ENCODE measurements around the gene MB.

MB gene

DNA sequence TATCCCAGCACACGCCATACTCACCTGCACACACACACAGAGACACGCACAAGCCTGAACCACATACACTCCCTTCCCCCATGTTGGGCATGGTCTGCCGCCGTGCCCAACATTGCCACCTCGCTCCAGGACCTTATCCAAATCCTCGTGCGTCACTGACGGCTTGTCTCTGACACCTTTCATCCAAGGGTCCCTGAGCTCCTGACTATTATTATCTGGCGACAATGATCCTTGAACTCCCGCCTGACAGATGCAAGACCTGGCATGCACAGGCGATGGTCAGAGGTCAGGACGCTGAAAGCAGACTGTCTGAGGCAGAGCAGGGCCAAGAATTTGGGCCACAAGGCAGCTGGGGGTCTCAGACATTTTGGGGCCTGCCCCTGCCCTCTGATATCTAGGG, 4.2 kb downstream of the MB start:
- no peak for DNase-seq

- DNase-seq: peak; percentile 87
Measured at GRCh38 chr22:35611891-35612576, 5.1 kb downstream of the MB start.

- no peak for DNase-seq
Measured at GRCh38 chr22:35611200-35611890, 5.8 kb downstream of the MB start.

DNA sequence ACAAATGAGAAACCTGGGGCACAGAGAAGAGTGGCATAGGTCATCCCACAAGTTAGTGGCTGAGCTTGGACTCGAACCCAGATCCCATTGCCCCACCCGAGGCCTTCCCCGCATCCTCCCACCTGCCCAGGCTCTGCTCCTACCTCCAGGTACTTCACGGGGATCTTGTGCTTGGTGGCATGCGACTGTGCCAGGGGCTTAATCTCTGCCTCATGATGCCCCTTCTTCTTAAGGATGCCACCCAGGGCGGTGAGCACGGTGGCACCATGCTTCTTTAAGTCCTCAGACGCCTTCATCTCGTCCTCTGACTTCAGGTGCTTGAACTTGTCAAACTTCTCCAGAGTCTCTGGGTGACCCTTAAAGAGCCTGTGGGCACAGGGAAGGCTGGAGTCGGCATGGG, 6.4 kb downstream of the MB start:
- no peak for DNase-seq

- DNase-seq: no peak
Measured at GRCh38 chr22:35609761-35610160, 7.4 kb downstream of the MB start.

- DNase-seq: no peak
Measured at GRCh38 chr22:35609261-35609660, 7.9 kb downstream of the MB start.

DNA sequence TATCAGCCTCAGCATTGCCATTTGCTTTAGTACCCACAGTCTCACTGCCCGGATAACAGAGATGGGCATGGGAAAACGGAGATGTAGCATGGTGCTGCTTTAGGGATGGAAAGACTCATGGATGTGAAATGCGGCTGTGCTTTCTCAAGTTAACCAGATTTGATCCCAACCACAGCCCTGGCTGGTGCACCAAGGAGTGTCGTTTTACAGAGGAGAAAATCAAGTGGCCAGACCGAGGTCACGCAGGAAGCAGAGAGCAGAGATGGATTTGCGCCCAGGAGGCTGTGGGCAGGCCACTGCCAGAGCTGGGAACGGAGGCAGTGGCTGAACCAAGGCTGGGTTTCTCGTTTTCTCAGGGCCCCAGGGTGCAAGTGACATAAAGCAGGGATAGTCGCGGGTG, 9.0 kb downstream of the MB start:
- DNase-seq: no peak

DNA sequence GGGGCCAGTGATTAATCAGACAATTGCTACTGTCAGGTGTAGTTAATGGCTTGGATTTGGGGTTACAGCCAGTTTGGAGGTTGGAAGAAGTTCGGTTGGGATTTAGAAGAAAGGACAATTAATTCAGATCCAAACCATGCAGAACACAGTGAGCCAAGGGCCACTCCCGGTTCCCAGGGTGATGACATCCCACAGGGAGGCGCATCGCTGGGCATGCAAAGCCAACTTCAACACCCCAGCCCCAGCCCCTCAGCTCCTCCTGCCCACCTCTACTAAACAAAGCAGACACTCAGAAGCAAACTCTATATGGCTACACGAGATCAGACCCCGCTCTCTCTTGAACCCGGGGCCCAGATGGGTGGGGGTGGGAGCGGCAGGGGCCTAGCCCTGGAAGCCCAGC, 10.2 kb downstream of the MB start:
- no peak for DNase-seq

DNA sequence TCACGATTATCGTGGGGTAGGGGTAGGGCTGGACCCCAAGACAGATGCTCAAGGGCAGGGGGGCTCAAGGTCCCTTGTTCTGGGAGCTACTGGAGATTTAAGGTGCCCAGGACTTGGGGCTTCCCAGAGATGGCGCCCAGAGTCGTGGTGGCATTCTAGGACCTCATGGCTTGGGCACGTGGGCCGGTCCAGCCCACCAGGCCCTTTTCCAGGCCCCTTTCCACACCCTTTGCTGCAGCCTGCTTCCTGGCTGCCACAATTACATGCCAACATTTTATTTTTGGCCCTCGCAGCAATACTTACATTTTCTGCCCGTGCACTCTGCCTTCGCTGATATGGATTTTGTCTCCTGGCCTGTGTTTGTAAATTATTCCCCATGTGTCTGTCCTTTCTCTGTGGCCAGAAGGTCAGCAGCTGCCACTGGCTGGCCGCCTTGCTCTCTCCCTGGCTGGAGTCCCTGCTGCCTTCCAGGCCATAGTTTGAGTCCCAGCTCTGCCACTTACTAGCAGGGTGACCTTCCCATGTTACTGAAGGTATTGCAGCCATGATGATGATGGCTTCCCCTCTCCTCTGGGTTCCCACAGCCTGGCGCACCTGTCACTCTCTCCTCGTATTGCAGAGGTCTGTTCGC, 11.2 kb downstream of the MB start:
- no peak for DNase-seq

DNA sequence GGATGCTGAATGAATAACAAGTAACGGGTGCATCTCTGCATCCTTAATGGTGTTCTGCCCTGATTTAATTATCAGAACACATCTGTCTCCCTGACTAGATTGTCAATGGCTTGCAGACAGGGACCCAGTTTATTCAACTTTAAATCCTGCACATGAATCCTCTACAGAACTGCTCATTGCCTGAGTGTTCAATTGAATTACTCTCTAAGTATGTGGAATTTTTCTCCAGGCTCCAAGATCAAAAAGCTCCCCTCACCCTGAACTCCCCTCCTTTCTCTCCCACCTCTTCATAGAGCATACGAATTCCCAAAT, 11.8 kb downstream of the MB start:
- DNase-seq: no peak

DNA sequence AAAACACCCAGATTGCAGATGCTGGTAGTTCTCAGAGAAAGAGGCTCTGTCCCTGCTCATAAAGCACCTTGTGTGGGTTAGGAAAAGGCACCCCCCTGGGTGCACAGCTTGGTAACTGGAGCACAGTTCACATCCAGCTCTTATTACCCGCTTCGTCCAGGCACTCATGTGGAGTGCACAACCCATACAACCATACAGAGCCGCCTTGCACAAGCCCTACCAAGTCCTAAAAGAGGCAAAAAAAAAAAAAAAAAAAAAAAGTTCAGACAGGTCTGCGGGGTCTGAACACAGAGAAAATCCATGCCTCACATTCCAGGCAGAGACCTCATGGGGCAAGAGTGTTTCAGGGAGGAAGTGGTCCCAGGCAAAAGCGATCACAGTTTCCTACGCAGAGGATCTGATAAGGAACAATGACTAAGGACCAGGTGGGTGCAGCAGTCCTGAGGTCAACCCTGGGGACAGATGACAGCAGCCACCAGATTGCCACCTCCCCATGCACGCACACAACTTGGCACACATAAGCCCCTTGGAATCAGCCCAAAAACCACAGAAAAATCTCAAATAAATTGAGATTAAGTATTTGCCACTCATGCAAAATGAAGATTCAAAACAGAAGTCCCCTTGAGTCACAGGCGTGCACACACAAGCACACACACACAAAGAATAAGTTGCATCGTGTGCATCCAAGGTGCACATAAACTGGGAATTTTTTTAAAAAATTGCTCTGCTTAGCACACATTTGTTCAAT, 12.3 kb downstream of the MB start:
- peak; percentile 68 for DNase-seq

- DNase-seq: peak; percentile 96
Measured at GRCh38 chr22:35601743-35602615, 15.2 kb downstream of the MB start.

DNA sequence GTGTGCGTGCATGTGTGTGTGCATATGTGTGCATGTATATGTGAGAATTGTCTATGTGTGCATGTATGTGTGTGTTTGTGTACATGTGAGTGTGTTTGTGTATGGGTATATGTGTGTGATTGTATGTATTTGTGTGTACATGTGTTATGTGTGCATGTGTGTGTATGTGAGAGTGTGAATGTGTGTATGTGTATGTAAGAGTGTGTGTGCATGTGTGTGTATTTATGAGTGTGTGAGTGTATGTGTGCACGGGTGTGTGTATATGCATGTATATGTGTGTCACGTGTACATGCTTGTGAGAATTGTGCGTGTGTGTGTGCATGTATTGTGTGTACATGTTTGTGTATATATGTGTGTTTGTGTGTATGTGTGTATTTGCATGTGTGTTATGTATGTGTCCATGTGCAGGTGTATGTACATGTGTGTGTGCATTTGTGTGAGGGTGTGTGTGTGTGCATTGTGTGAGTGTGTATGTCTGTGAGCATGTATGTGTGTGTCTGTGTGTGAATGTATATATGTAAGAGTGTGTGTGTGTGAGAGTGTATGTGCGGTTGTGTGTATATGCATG, 16.0 kb downstream of the MB start:
- no peak for DNase-seq

DNA sequence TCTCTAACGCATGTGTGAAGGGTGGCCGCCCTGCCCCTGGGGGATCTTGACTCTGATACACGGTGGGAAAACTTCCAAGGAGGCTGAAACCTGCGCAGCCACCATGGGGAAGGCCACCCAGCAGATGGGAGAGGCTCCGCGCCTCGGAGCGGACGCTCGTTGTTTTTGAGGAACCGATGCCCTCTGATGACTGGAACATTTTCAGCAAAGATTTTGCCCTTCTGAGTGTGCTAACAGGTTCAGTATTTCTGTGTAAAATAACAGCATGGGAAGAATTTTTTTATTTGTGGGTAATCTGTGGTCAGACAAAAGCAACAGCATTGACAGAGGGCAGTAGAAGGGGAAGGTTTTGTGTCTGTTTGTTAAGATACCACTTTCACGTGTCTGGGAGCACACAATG, 16.7 kb downstream of the MB start:
- DNase-seq: peak; percentile 78

DNA sequence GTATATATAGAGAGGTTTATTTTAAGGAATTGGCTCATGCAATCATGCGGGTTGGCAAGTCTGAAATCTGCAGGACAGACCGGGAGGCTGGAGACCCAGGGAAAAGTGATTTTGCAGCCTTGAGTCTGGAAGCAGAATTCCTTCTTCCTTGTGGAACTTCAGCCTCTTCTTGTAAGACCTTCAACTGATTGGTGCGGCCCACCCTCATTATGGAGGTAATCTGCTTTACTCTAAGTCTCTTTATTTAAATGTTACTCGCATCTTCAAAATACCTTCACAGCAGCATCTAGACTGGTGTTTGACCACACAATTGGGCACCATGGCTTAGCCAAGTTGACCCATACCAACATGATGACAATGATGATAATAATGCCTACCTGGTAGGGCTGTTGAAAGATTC, 17.8 kb downstream of the MB start:
- DNase-seq: no peak

DNA sequence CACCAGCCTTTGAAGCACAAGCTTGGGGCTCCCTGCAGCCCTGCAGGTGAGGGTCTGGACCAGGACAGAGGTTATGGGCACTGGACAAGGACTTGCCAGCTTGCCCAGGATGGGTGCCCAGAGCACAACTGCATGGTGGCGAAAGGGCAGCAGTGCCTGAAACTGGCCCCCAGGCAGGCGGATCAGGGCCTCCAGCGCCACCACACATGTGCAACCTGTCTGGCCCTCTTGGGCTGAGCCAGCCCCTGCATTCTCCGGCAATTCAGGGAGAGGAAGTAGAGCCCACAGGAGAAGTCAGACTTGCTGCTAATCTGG, 18.8 kb downstream of the MB start:
- no peak for DNase-seq

GRCh38 chr22:35597692-35598395, 19.3 kb downstream of the MB start:
- no peak for DNase-seq

GRCh38 chr22:35596821-35597220, 20.3 kb downstream of the MB start:
- DNase-seq: no peak

GRCh38 chr22:35594686-35595085, 22.4 kb downstream of the MB start:
- DNase-seq: no peak

GRCh38 chr22:35593891-35594470, 23.1 kb downstream of the MB start:
- DNase-seq: no peak

- peak; percentile 37 for DNase-seq
Measured at GRCh38 chr22:35593071-35593890, 23.8 kb downstream of the MB start.
